H1 (cell line): ENCODE results near the gene NECTIN1. TPM values are rescaled to one million over a fixed set of nuclear protein-coding genes. Genes with fewer than 3 reads are reported as not detected.

Source experiments
- CHD7 ChIP-seq: fragments of 300-600 bp; sonication (generic); IDR thresholded peaks from 2 replicates; pipeline ENCODE4 v1.7.1; 2012; ENCODE audit warnings: low read length, moderate library complexity, mild to moderate bottlenecking, inconsistent platforms; ENCODE audit not compliant: insufficient replicate concordance
- polyA plus RNA-seq, 7 experiments: library from polyadenylated mRNA; depleted of rRNA in 3 of 7; stranded (reverse) in 5 of 7; unstranded in 2 of 7; fragments of >200 nt in 5 of 7; fragments of 200-250 nt in 2 of 7; gene quantifications; 1 replicate in 5 of 7; 2 replicates in 1 of 7; 4 replicates in 1 of 7; pipeline versions ENCODE4 v1.2.1 to v1.2.3, GENCODE V29; 2011 to 2013; ENCODE audit warnings: missing spikeins in 2 of 7, mixed read lengths in 2 of 7
- total RNA-seq: library from RNA; stranded (reverse); fragmentation: NEBNext Ultra II Directional; extraction: Animal tissue kit (Norgen Biotek cat#: 25700); gene quantifications from 2 replicates; pipeline ENCODE4 v1.2.1, GENCODE V29; 2021
- TF ChIP-seq, protein P1 (sequence below): IDR thresholded peaks from 2 replicates; pipeline ENCODE4 v1.6.1; 2012; ENCODE audit warnings: low read length, inconsistent platforms

NECTIN1 gene
- total and polyA plus RNA-seq, 2 of the 8 experiments (the other 6 are each of a cell fraction or from before 2014, with no cell fraction given) = 43.2 to 97.7 TPM

GRCh38 chr11:119691020-119691666 lies 37.9 kb downstream of the NECTIN1 start (continued):
- no peak for TF ChIP-seq CHD7
- TF ChIP-seq, protein P1, sequence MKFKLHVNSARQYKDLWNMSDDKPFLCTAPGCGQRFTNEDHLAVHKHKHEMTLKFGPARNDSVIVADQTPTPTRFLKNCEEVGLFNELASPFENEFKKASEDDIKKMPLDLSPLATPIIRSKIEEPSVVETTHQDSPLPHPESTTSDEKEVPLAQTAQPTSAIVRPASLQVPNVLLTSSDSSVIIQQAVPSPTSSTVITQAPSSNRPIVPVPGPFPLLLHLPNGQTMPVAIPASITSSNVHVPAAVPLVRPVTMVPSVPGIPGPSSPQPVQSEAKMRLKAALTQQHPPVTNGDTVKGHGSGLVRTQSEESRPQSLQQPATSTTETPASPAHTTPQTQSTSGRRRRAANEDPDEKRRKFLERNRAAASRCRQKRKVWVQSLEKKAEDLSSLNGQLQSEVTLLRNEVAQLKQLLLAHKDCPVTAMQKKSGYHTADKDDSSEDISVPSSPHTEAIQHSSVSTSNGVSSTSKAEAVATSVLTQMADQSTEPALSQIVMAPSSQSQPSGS = no peak
